ENCODE data around the gene ABCC12.

The ABCC12 gene

GRCh38 chr16:48164907-48165715 is 9.3 kb upstream of the ABCC12 start:
- no peaks in the 10 kb centered on the region for H3K79me2 ChIP-seq (ENCODE audit: control insufficient read depth, insufficient read depth, low read length)
- no peak overlapping the region for H3K56ac ChIP-seq (ENCODE audit: low read length)
- no peaks in the 10 kb centered on the region for H3K36me3 ChIP-seq (ENCODE audit: control insufficient read depth, insufficient read depth, low read length)
- H2BK5ac ChIP-seq (ENCODE audit: low read length): no peak overlapping the region
- no peak overlapping the region for H3K4ac ChIP-seq (ENCODE audit: low read depth, low read length)
- no peak overlapping the region for H3K4me3 ChIP-seq (ENCODE audit: low read length)
- peak; percentile 86 for DNase-seq
- no CpG with 5 or more reads among the region's 16 CpGs for WGBS (ENCODE audit: extremely low coverage, insufficient coverage, low lambda C conversion rate)
- H3K18ac ChIP-seq (ENCODE audit: low read length): peak overlapping the region; percentile 3
- no peak overlapping the region for H4K5ac ChIP-seq (ENCODE audit: low read length)
- H2AK5ac ChIP-seq (ENCODE audit: low read length): no peak overlapping the region
- H3K27ac ChIP-seq (ENCODE audit: low read depth, low read length): no peak overlapping the region
- H2BK120ac ChIP-seq (ENCODE audit: low read depth, low read length): no peak overlapping the region
- no peaks in the 10 kb centered on the region for H3K4me1 ChIP-seq (ENCODE audit: control insufficient read depth, low read depth, low read length)
- H3K27me3 ChIP-seq (ENCODE audit: insufficient read depth, low read length, poor library complexity): no peaks in the 10 kb centered on the region
- H3K4me2 ChIP-seq (ENCODE audit: low read length): no peak overlapping the region
- no peak overlapping the region for H4K8ac ChIP-seq (ENCODE audit: low read depth, low read length)
- H2BK15ac ChIP-seq (replicated peaks; ENCODE audit: low read depth): no peak overlapping the region
- H3K79me1 ChIP-seq (ENCODE audit: low read length): no peaks in the 10 kb centered on the region
- no peak overlapping the region for H3K9ac ChIP-seq (ENCODE audit: low read length)
- H3K23ac ChIP-seq (ENCODE audit: low read length): no peak overlapping the region

GRCh38 chr16:48162839-48163410 is 7.1 kb upstream of the ABCC12 start:
- Histone ChIP-seq H3K4ac (ENCODE audit: low read depth, low read length) (no peak overlapping the region), H3K4me2 (ENCODE audit: low read length) (no peak overlapping the region), H3K27ac (ENCODE audit: low read depth, low read length) (no peak overlapping the region), H2BK5ac (ENCODE audit: low read length) (no peak overlapping the region), H3K4me1 (ENCODE audit: control insufficient read depth, low read depth, low read length) (no peaks in the 10 kb centered on the region), H3K79me1 (ENCODE audit: low read length) (no peaks in the 10 kb centered on the region), H3K4me3 (ENCODE audit: low read length) (no peak overlapping the region), H3K18ac (ENCODE audit: low read length) (no peak overlapping the region), H3K27me3 (ENCODE audit: insufficient read depth, low read length, poor library complexity) (no peaks in the 10 kb centered on the region), H3K79me2 (ENCODE audit: control insufficient read depth, insufficient read depth, low read length) (no peaks in the 10 kb centered on the region), H3K9ac (ENCODE audit: low read length) (no peak overlapping the region), H3K56ac (ENCODE audit: low read length) (no peak overlapping the region), H4K8ac (ENCODE audit: low read depth, low read length) (no peak overlapping the region), H3K23ac (ENCODE audit: low read length) (no peak overlapping the region), H3K36me3 (ENCODE audit: control insufficient read depth, insufficient read depth, low read length) (no peaks in the 10 kb centered on the region), H4K5ac (ENCODE audit: low read length) (no peak overlapping the region), H2BK120ac (ENCODE audit: low read depth, low read length) (no peak overlapping the region), H2BK15ac (replicated peaks; ENCODE audit: low read depth) (no peak overlapping the region), H2AK5ac (ENCODE audit: low read length) (no peak overlapping the region)
- no peak for DNase-seq
- WGBS (ENCODE audit: extremely low coverage, insufficient coverage, low lambda C conversion rate): no CpG with 5 or more reads among the region's 9 CpGs

- H3K4me3 ChIP-seq (ENCODE audit: low read length): no peak overlapping the region
- no peak overlapping the region for H3K4ac ChIP-seq (ENCODE audit: low read depth, low read length)
- H4K8ac ChIP-seq (ENCODE audit: low read depth, low read length): no peak overlapping the region
- no peak overlapping the region for H2AK5ac ChIP-seq (ENCODE audit: low read length)
- no peaks in the 10 kb centered on the region for H3K4me1 ChIP-seq (ENCODE audit: control insufficient read depth, low read depth, low read length)
- H3K4me2 ChIP-seq (ENCODE audit: low read length): no peak overlapping the region
- H2BK120ac ChIP-seq (ENCODE audit: low read depth, low read length): no peak overlapping the region
- DNase-seq: no peak
- H3K23ac ChIP-seq (ENCODE audit: low read length): no peak overlapping the region
- no peak overlapping the region for H4K5ac ChIP-seq (ENCODE audit: low read length)
- H3K18ac ChIP-seq (ENCODE audit: low read length): no peak overlapping the region
- no peak overlapping the region for H2BK15ac ChIP-seq (replicated peaks; ENCODE audit: low read depth)
- WGBS (ENCODE audit: extremely low coverage, insufficient coverage, low lambda C conversion rate): no CpG with 5 or more reads among the region's 4 CpGs
- no peak overlapping the region for H3K27ac ChIP-seq (ENCODE audit: low read depth, low read length)
- no peak overlapping the region for H3K9ac ChIP-seq (ENCODE audit: low read length)
- H3K36me3 ChIP-seq (ENCODE audit: control insufficient read depth, insufficient read depth, low read length): no peaks in the 10 kb centered on the region
- no peak overlapping the region for H2BK5ac ChIP-seq (ENCODE audit: low read length)
- H3K79me1 ChIP-seq (ENCODE audit: low read length): no peaks in the 10 kb centered on the region
- H3K56ac ChIP-seq (ENCODE audit: low read length): no peak overlapping the region
- H3K27me3 ChIP-seq (ENCODE audit: insufficient read depth, low read length, poor library complexity): no peaks in the 10 kb centered on the region
- no peaks in the 10 kb centered on the region for H3K79me2 ChIP-seq (ENCODE audit: control insufficient read depth, insufficient read depth, low read length)
These were observed 6.1 kb upstream of the ABCC12 start for GRCh38 chr16:48161906-48162305.

GRCh38 chr16:48160575-48160974 is 4.8 kb upstream of the ABCC12 start:
- no peak overlapping the region for H3K4me2 ChIP-seq (ENCODE audit: low read length)
- H3K18ac ChIP-seq (ENCODE audit: low read length): no peak overlapping the region
- H3K4me1 ChIP-seq (ENCODE audit: control insufficient read depth, low read depth, low read length): no peaks in the 10 kb centered on the region
- H3K79me2 ChIP-seq (ENCODE audit: control insufficient read depth, insufficient read depth, low read length): no peaks in the 10 kb centered on the region
- WGBS (ENCODE audit: extremely low coverage, insufficient coverage, low lambda C conversion rate): no CpG with 5 or more reads among the region's 6 CpGs
- no peak overlapping the region for H4K5ac ChIP-seq (ENCODE audit: low read length)
- no peak overlapping the region for H2BK15ac ChIP-seq (replicated peaks; ENCODE audit: low read depth)
- no peak overlapping the region for H3K23ac ChIP-seq (ENCODE audit: low read length)
- no peaks in the 10 kb centered on the region for H3K36me3 ChIP-seq (ENCODE audit: control insufficient read depth, insufficient read depth, low read length)
- H3K4me3 ChIP-seq (ENCODE audit: low read length): no peak overlapping the region
- H3K79me1 ChIP-seq (ENCODE audit: low read length): no peaks in the 10 kb centered on the region
- no peak overlapping the region for H3K56ac ChIP-seq (ENCODE audit: low read length)
- no peak overlapping the region for H2BK5ac ChIP-seq (ENCODE audit: low read length)
- no peak overlapping the region for H3K27ac ChIP-seq (ENCODE audit: low read depth, low read length)
- H3K9ac ChIP-seq (ENCODE audit: low read length): no peak overlapping the region
- no peak overlapping the region for H3K4ac ChIP-seq (ENCODE audit: low read depth, low read length)
- no peak overlapping the region for H4K8ac ChIP-seq (ENCODE audit: low read depth, low read length)
- DNase-seq: no peak
- H3K27me3 ChIP-seq (ENCODE audit: insufficient read depth, low read length, poor library complexity): no peaks in the 10 kb centered on the region
- H2BK120ac ChIP-seq (ENCODE audit: low read depth, low read length): no peak overlapping the region
- H2AK5ac ChIP-seq (ENCODE audit: low read length): no peak overlapping the region

- no CpG with 5 or more reads among the region's 4 CpGs for WGBS (ENCODE audit: extremely low coverage, insufficient coverage, low lambda C conversion rate)
These were observed 2.5 kb upstream of the ABCC12 start for GRCh38 chr16:48158296-48158695.

More at GRCh38 chr16:48158296-48158695, 2.5 kb upstream of the ABCC12 start:
- H3K27me3 ChIP-seq (ENCODE audit: insufficient read depth, low read length, poor library complexity): no peaks in the 10 kb centered on the region
- H3K36me3 ChIP-seq (ENCODE audit: control insufficient read depth, insufficient read depth, low read length): no peaks in the 10 kb centered on the region
- H3K4me3 ChIP-seq (ENCODE audit: low read length): no peak overlapping the region
- no peak overlapping the region for H4K5ac ChIP-seq (ENCODE audit: low read length)
- H3K79me2 ChIP-seq (ENCODE audit: control insufficient read depth, insufficient read depth, low read length): no peaks in the 10 kb centered on the region
- H4K8ac ChIP-seq (ENCODE audit: low read depth, low read length): no peak overlapping the region
- peak; percentile 60 for DNase-seq
- no peak overlapping the region for H3K4me2 ChIP-seq (ENCODE audit: low read length)
- no peak overlapping the region for H3K23ac ChIP-seq (ENCODE audit: low read length)
- no peak overlapping the region for H3K4ac ChIP-seq (ENCODE audit: low read depth, low read length)
- no peak overlapping the region for H2BK15ac ChIP-seq (replicated peaks; ENCODE audit: low read depth)
- H2BK120ac ChIP-seq (ENCODE audit: low read depth, low read length): no peak overlapping the region
- H3K4me1 ChIP-seq (ENCODE audit: control insufficient read depth, low read depth, low read length): no peaks in the 10 kb centered on the region
- no peaks in the 10 kb centered on the region for H3K79me1 ChIP-seq (ENCODE audit: low read length)
- H3K56ac ChIP-seq (ENCODE audit: low read length): no peak overlapping the region
- H3K9ac ChIP-seq (ENCODE audit: low read length): no peak overlapping the region
- H3K18ac ChIP-seq (ENCODE audit: low read length): no peak overlapping the region
- H3K27ac ChIP-seq (ENCODE audit: low read depth, low read length): no peak overlapping the region
- no peak overlapping the region for H2BK5ac ChIP-seq (ENCODE audit: low read length)
- H2AK5ac ChIP-seq (ENCODE audit: low read length): no peak overlapping the region

Measured in mesendoderm (in vitro differentiated cells).